GM12892 (cell line): Measurements from ENCODE around the gene ACSL6.

Source experiments
- POLR2A ChIP-seq: IDR thresholded peaks from 2 replicates; pipeline ENCODE4 v1.6.1; 2011; ENCODE audit warnings: low read depth, low read length, control low read depth
- POLR2AphosphoS5 ChIP-seq: IDR thresholded peaks from 2 replicates; pipeline ENCODE4 v1.6.1; 2011; ENCODE audit warnings: low read depth, low read length, control low read depth

- no peak for TF ChIP-seq POLR2A
- no peak for TF ChIP-seq POLR2AphosphoS5
Observed at GRCh38 chr5:132057498-132058255, 46.2 kb upstream of the ACSL6 start.
